GM12801 (cell line): ENCODE results near the gene NTMT2.

ENCODE experiments used
- TF ChIP-seq, protein P1 (sequence below): IDR thresholded peaks from one replicate; pipeline ENCODE4 v1.5.1; 2011; ENCODE audit warnings: control low read depth; ENCODE audit not compliant: insufficient read length; ENCODE audit errors: extremely low read depth

Gene NTMT2

DNA sequence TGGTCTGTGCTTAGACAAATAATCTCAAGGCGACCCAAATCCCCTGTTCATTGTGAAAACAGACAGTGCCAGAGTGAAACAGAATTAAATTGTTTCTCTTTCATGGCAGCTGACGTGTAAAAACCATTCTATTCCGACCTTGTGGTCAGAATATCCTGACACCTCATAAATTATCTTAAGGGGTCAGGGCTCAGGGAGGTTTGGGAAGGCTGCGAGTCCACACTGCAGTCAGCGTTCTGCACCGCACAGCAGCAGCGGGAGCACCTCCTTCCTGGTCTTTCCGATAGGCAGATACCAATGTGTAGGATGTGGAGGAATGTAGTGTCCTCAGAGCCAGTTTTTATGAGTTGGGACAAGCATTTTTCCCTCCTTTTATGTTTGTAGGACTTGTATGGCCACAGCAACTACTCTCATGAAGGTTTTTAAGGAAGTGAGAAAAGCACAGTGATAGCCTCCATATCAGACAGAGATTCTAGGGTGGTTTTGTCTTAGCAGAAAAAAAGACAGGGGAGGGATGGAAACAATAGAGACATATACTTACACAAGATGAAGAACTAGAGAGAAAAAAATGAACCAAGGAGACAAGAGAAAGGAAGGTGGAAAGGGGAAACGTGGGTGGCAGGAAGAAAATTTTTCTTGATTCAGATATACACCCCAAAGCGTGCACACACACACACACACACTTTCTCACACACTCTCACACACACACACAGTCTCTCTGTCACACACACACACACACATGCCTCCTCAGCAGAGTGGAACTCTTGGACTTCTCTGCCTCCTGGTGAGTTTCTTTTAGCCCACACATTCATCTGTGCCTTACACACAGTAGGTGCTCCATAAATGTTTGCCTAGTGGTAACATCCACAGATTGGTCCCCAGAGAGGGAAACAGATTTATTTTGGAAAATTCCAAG lies 68.6 kb downstream of the NTMT2 start:
- TF ChIP-seq, protein P1, sequence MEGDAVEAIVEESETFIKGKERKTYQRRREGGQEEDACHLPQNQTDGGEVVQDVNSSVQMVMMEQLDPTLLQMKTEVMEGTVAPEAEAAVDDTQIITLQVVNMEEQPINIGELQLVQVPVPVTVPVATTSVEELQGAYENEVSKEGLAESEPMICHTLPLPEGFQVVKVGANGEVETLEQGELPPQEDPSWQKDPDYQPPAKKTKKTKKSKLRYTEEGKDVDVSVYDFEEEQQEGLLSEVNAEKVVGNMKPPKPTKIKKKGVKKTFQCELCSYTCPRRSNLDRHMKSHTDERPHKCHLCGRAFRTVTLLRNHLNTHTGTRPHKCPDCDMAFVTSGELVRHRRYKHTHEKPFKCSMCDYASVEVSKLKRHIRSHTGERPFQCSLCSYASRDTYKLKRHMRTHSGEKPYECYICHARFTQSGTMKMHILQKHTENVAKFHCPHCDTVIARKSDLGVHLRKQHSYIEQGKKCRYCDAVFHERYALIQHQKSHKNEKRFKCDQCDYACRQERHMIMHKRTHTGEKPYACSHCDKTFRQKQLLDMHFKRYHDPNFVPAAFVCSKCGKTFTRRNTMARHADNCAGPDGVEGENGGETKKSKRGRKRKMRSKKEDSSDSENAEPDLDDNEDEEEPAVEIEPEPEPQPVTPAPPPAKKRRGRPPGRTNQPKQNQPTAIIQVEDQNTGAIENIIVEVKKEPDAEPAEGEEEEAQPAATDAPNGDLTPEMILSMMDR = no peak

DNA sequence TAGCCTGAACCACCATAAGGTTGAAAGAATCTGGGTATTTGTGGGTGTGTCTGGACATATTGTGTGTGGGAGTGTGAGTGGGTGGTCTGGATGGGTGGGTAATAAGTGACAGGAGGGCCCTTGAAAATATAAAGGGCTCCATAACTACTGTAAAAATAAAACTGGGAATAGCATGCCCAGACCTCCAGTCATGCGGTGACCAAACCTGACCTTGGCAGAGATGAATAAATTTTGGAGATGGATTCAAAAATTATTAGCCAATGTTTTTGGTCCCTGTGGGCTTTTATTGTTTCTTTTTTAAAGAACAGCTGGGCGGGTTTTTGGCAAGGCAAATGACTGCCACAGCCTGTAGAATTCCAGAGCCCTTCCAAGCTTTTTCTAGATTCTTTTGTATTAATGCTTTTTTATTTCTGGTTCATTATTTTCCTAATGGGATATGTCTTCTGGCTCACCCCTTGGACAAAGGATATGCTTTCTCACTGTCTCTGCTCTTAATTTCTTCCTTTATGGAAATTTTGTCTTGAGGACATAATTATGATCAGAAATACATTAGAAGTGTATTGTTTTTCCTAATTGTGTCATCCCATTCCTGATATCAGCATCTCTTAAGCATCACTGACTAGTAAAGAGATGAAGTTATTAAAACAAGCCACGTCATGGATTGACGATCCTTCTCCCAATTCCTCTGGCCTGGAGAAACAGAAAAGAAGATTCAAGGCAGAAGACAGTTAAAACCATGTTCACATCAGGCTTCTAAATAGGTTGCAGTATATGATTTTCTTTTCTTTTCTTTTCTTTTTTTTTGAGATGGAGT lies 69.5 kb downstream of the NTMT2 start:
- TF ChIP-seq, protein P1 = no peak

DNA sequence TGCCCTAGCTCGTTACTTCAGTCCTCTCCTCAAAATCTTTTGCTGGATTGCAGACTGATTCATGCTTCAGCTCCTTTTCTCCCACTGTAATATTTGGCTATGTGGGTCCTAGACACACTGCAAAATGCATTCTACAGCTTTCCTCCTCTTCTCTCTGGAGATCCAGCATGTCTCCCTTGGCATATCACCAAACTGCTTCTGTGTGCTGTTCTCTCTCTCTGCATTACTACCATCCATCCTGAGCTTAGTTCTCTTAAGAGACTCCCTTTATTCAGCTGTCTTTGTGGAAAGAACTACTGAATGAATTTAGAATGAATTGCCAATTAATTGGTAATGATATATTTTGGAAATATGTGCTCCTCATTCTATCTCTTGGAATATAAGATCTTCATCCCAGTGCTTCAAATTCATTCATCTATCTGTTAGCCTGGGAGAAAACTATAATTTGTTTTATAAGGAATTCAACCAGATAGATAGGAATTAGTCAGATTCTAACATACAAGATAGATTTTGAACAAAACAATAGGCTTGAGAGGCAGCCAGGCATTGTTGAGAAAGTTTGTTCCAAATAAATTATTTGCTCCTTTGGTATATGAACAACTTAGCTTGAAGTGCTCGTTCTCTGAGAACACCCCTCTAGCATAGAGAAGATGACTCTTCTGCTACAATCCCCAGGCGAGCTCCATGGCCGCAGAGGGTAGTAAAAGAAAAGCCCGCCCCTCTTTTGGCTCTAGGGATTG lies 71.9 kb downstream of the NTMT2 start:
- TF ChIP-seq, protein P1 = no peak

DNA sequence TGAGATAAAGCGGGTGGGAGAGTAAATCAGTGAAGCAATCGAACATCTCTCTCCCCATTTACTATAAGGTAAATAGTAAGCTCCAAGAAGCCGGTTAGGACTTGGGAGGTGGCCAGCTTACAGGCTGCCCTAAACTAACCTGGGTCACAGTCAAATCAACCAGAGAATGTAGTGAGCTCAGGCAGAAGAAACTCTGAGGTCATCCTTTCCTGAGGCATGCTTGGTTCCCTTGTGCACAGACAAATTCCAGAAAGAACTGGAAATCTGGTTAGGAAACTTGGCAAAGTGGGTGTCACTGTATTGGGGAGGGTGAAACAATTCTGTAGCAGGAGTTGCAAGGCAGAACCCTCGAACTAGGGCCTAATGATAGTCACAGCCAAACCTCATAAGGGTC lies 72.5 kb downstream of the NTMT2 start:
- TF ChIP-seq, protein P1 = no peak
